ENCODE measurements around the gene SSBP4.
"Not testable (repeated sequence)": the region's sequence is repeated elsewhere in the genome, so short reads cannot be mapped to it uniquely, and the experiment has no call there.

The SSBP4 gene

GRCh38 chr19:18377026-18377425, 42.2 kb upstream of the SSBP4 start:
- Histone ChIP-seq H3K4me3 (ENCODE audit: low read length) (no peak overlapping the region), H3K4me1 (ENCODE audit: control insufficient read depth, low read length) (peaks cover 16% of the 10 kb centered on the region), H3K9me2 (replicated peaks; ENCODE audit: control insufficient read depth, low read length) (no peaks in the 10 kb centered on the region), H3K4me2 (ENCODE audit: low read length) (no peak overlapping the region), H3K9me3 (ENCODE audit: control insufficient read depth, insufficient read depth, low read length) (no peaks in the 10 kb centered on the region), H3K79me2 (ENCODE audit: control insufficient read depth, low read length) (no peaks in the 10 kb centered on the region), H3K27me3 (ENCODE audit: control insufficient read depth, low read length) (peaks cover 8% of the 10 kb centered on the region), H4K20me1 (ENCODE audit: control insufficient read depth, insufficient read depth, low read depth, low read length) (no peaks in the 10 kb centered on the region), H3K36me3 (ENCODE audit: control insufficient read depth, low read length) (no peaks in the 10 kb centered on the region), H3F3A (ENCODE audit: control insufficient read depth, insufficient read depth) (0 out of 2 replicates have a peak, but pooled peaks cover 3% of the 10 kb centered on the region), H3K27ac (ENCODE audit: low read depth, low read length) (no peak overlapping the region)
- TF ChIP-seq CTCF (IDR thresholded peaks at IDR 0.05; ENCODE audit: low read depth, low read length, poor library complexity, severe bottlenecking) (no peak), EZH2phosphoT487 (IDR thresholded peaks at IDR 0.05; ENCODE audit: borderline replicate concordance, low read length) (no peak)

GRCh38 chr19:18379803-18380747, 39.1 kb upstream of the SSBP4 start:
- H3K27me3 ChIP-seq (ENCODE audit: control insufficient read depth, low read length), result peaks cover 11% of the 10 kb centered on the region
- H3K9me2 ChIP-seq (replicated peaks; ENCODE audit: control insufficient read depth, low read length), result no peaks in the 10 kb centered on the region
- H3F3A ChIP-seq (ENCODE audit: control insufficient read depth, insufficient read depth), result 0 out of 2 replicates have a peak, but pooled peaks cover 3% of the 10 kb centered on the region
- H3K4me2 ChIP-seq (ENCODE audit: low read length), result no peak overlapping the region
- TF ChIP-seq CTCF (IDR thresholded peaks at IDR 0.05; ENCODE audit: low read depth, low read length, poor library complexity, severe bottlenecking) (no peak), EZH2phosphoT487 (IDR thresholded peaks at IDR 0.05; ENCODE audit: borderline replicate concordance, low read length) (no peak)
- H3K4me3 ChIP-seq (ENCODE audit: low read length), result no peak overlapping the region
- H3K27ac ChIP-seq (ENCODE audit: low read depth, low read length), result no peak overlapping the region
- H3K4me1 ChIP-seq (ENCODE audit: control insufficient read depth, low read length), result no peaks in the 10 kb centered on the region; the same call in 1 of the 2 replicates
- H3K79me2 ChIP-seq (ENCODE audit: control insufficient read depth, low read length), result no peaks in the 10 kb centered on the region
- no peaks in the 10 kb centered on the region for H4K20me1 ChIP-seq (ENCODE audit: control insufficient read depth, insufficient read depth, low read depth, low read length)
- H3K36me3 ChIP-seq (ENCODE audit: control insufficient read depth, low read length), result no peaks in the 10 kb centered on the region
- H3K9me3 ChIP-seq (ENCODE audit: control insufficient read depth, insufficient read depth, low read length), result no peaks in the 10 kb centered on the region

GRCh38 chr19:18380843-18381242, 38.4 kb upstream of the SSBP4 start:
- Histone ChIP-seq H3K4me2 (ENCODE audit: low read length) (no peak overlapping the region), H3K79me2 (ENCODE audit: control insufficient read depth, low read length) (no peaks in the 10 kb centered on the region), H3K4me3 (ENCODE audit: low read length) (no peak overlapping the region), H3K9me3 (ENCODE audit: control insufficient read depth, insufficient read depth, low read length) (no peaks in the 10 kb centered on the region), H3K9me2 (replicated peaks; ENCODE audit: control insufficient read depth, low read length) (no peaks in the 10 kb centered on the region), H3K27ac (ENCODE audit: low read depth, low read length) (no peak overlapping the region), H3K4me1 (ENCODE audit: control insufficient read depth, low read length) (peaks cover 4% of the 10 kb centered on the region), H4K20me1 (ENCODE audit: control insufficient read depth, insufficient read depth, low read depth, low read length) (no peaks in the 10 kb centered on the region), H3F3A (ENCODE audit: control insufficient read depth, insufficient read depth) (0 out of 2 replicates have a peak, but pooled peaks cover 3% of the 10 kb centered on the region), H3K27me3 (ENCODE audit: control insufficient read depth, low read length) (peaks cover 18% of the 10 kb centered on the region), H3K36me3 (ENCODE audit: control insufficient read depth, low read length) (no peaks in the 10 kb centered on the region)
- TF ChIP-seq EZH2phosphoT487 (IDR thresholded peaks at IDR 0.05; ENCODE audit: borderline replicate concordance, low read length) (no peak), CTCF (IDR thresholded peaks at IDR 0.05; ENCODE audit: low read depth, low read length, poor library complexity, severe bottlenecking) (no peak)

GRCh38 chr19:18383622-18384021, 35.6 kb upstream of the SSBP4 start:
- not testable (repeated sequence) for H3K9me2 ChIP-seq (replicated peaks; ENCODE audit: control insufficient read depth, low read length); H3K4me3 ChIP-seq (ENCODE audit: low read length); H3K27ac ChIP-seq (ENCODE audit: low read depth, low read length); H4K20me1 ChIP-seq (ENCODE audit: control insufficient read depth, insufficient read depth, low read depth, low read length); H3K9me3 ChIP-seq (ENCODE audit: control insufficient read depth, insufficient read depth, low read length); H3K36me3 ChIP-seq (ENCODE audit: control insufficient read depth, low read length); H3F3A ChIP-seq (ENCODE audit: control insufficient read depth, insufficient read depth); H3K4me2 ChIP-seq (ENCODE audit: low read length); H3K79me2 ChIP-seq (ENCODE audit: control insufficient read depth, low read length)
- peaks cover 36% of the 10 kb centered on the region for H3K27me3 ChIP-seq (ENCODE audit: control insufficient read depth, low read length)
- H3K4me1 ChIP-seq (ENCODE audit: control insufficient read depth, low read length), result peaks cover 17% of the 10 kb centered on the region
